Measurements from ENCODE around the gene SIGLEC7.
"Not testable (repeated sequence)": the region's sequence is repeated elsewhere in the genome, so short reads cannot be mapped to it uniquely, and the experiment has no call there.

The SIGLEC7 gene

GRCh38 chr19:51140441-51140840, 1.7 kb upstream of the SIGLEC7 start:
- DNase-seq = no peak

- no peak for DNase-seq
These were observed 920 bp upstream of the SIGLEC7 start for GRCh38 chr19:51141181-51141580.

- not testable (repeated sequence) for DNase-seq
These were observed 841 bp downstream of the SIGLEC7 start for GRCh38 chr19:51142809-51143475.

GRCh38 chr19:51143486-51143885, 1.4 kb downstream of the SIGLEC7 start:
- DNase-seq = no peak

- DNase-seq = no peak
These were observed 2.5 kb downstream of the SIGLEC7 start for GRCh38 chr19:51144482-51145045.

- DNase-seq = no peak
These were observed 3.9 kb downstream of the SIGLEC7 start for GRCh38 chr19:51145916-51146493.

- DNase-seq = no peak
These were observed 4.7 kb downstream of the SIGLEC7 start for GRCh38 chr19:51146751-51147150.

GRCh38 chr19:51147663-51148062, 5.6 kb downstream of the SIGLEC7 start:
- DNase-seq = no peak

- peak; percentile 35 for DNase-seq
These were observed 6.5 kb downstream of the SIGLEC7 start for GRCh38 chr19:51148580-51148979.

- no peak for DNase-seq
These were observed 8.5 kb downstream of the SIGLEC7 start for GRCh38 chr19:51150627-51151026.

- DNase-seq = no peak
These were observed 14.6 kb downstream of the SIGLEC7 start for GRCh38 chr19:51156710-51157109.

- no peak for DNase-seq
These were observed 15.2 kb downstream of the SIGLEC7 start for GRCh38 chr19:51157265-51157664.

GRCh38 chr19:51158474-51159129, 16.5 kb downstream of the SIGLEC7 start:
- peak; percentile 29 for DNase-seq

- no peak for DNase-seq
These were observed 17.6 kb downstream of the SIGLEC7 start for GRCh38 chr19:51159656-51160055.

- DNase-seq = no peak
These were observed 19.2 kb downstream of the SIGLEC7 start for GRCh38 chr19:51161266-51161665.

- DNase-seq = no peak
These were observed 19.9 kb downstream of the SIGLEC7 start for GRCh38 chr19:51161867-51162496.

- DNase-seq = no peak
These were observed 21.2 kb downstream of the SIGLEC7 start for GRCh38 chr19:51163257-51163656.

GRCh38 chr19:51164215-51164614, 22.1 kb downstream of the SIGLEC7 start:
- no peak for DNase-seq

GRCh38 chr19:51166846-51167490, 24.9 kb downstream of the SIGLEC7 start:
- DNase-seq = peak; percentile 27

GRCh38 chr19:51168564-51169282, 26.6 kb downstream of the SIGLEC7 start:
- DNase-seq = no peak

- not testable (repeated sequence) for DNase-seq
These were observed 27.3 kb downstream of the SIGLEC7 start for GRCh38 chr19:51169283-51169918.

- no peak for DNase-seq
These were observed 30.1 kb downstream of the SIGLEC7 start for GRCh38 chr19:51172223-51172622.
